BLaER1 treated with 17β-estradiol and CSF1 and Interleukin-3, amounts not matched to agents 10 nM and 100 nM (cell line): ENCODE measurements around the gene VIT.

Source experiments
- H3K27ac ChIP-seq, 11 experiments: shearing (Covaris generic); formaldehyde crosslinking; 2 replicates each; pipeline ENCODE4 v1.8.1; 2022
- H3K27me3 ChIP-seq, 11 experiments: shearing (Covaris generic); formaldehyde crosslinking; 2 replicates each; pipeline ENCODE4 v1.8.1; 2022
- H3K36me3 ChIP-seq, 11 experiments: shearing (Covaris generic); formaldehyde crosslinking; 2 replicates each; pipeline ENCODE4 v1.8.1; 2022
- H3K4me1 ChIP-seq, 10 experiments: shearing (Covaris generic); formaldehyde crosslinking; 2 replicates each; pipeline ENCODE4 v1.8.1; 2022
- H3K4me2 ChIP-seq, 11 experiments: shearing (Covaris generic); formaldehyde crosslinking; 2 replicates each; pipeline ENCODE4 v1.8.1; 2022
- H3K4me3 ChIP-seq, 10 experiments: shearing (Covaris generic); formaldehyde crosslinking; 2 replicates each; pipeline ENCODE4 v1.8.1; 2022
- H3K9ac ChIP-seq, 11 experiments: shearing (Covaris generic); formaldehyde crosslinking; 2 replicates each; pipeline ENCODE4 v1.8.1; 2022
- H3K9me3 ChIP-seq, 11 experiments: shearing (Covaris generic); formaldehyde crosslinking; replicated peaks in 1 of 11; 2 replicates each; pipeline ENCODE4 v1.8.1; 2022
- H4K20me1 ChIP-seq, 11 experiments: shearing (Covaris generic); formaldehyde crosslinking; 2 replicates each; pipeline ENCODE4 v1.8.1; 2022
- Cebpa-rat ChIP-seq, 11 experiments: shearing (Covaris generic); IDR thresholded peaks; 2 replicates each; pipeline ENCODE4 v1.8.1; 2022

Gene VIT

GRCh38 chr2:36834731-36835524 lies 138.4 kb downstream of the VIT start:
- Histone ChIP-seq H3K27me3 (no peaks in the 10 kb centered on the region), H3K4me3 (no peak overlapping the region), H4K20me1 (no peaks in the 10 kb centered on the region), H3K36me3 (no peaks in the 10 kb centered on the region), H3K9ac (no peak overlapping the region), H3K9me3 (peaks cover 0 to 13% (median 0%) of the 10 kb centered on the region in 11 experiments; a peak in 5 of 22 replicates), H3K4me2 (no peak overlapping the region), H3K4me1 (no peaks in the 10 kb centered on the region), H3K27ac (no peak overlapping the region)
- TF ChIP-seq Cebpa-rat (IDR thresholded peaks at IDR 0.05) = no peak

- Histone ChIP-seq H3K4me3 (no peak overlapping the region), H3K27me3 (no peaks in the 10 kb centered on the region), H3K9me3 (0 out of 22 replicates have a peak, but pooled peaks cover 0 to 4% (median 0%) of the 10 kb centered on the region in 11 experiments), H3K4me1 (no peaks in the 10 kb centered on the region), H3K36me3 (peaks cover 0 to 30% (median 12%) of the 10 kb centered on the region in 11 experiments; a peak in 9 of 22 replicates), H3K27ac (no peak overlapping the region), H4K20me1 (no peaks in the 10 kb centered on the region), H3K4me2 (no peak overlapping the region), H3K9ac (no peak overlapping the region)
- no peak for TF ChIP-seq Cebpa-rat (IDR thresholded peaks at IDR 0.05)
These were observed 143.6 kb downstream of the VIT start for GRCh38 chr2:36839976-36840617.

GRCh38 chr2:36843838-36844237 lies 147.3 kb downstream of the VIT start:
- H4K20me1 ChIP-seq = no peaks in the 10 kb centered on the region
- H3K36me3 ChIP-seq = peaks cover 11 to 57% (median 27%) of the 10 kb centered on the region in 11 experiments; a peak in 21 of 22 replicates
- H3K9ac ChIP-seq = no peak overlapping the region
- no peaks in the 10 kb centered on the region for H3K9me3 ChIP-seq
- no peaks in the 10 kb centered on the region for H3K4me1 ChIP-seq
- no peak overlapping the region for H3K27ac ChIP-seq
- no peak overlapping the region for H3K4me3 ChIP-seq
- no peak overlapping the region for H3K4me2 ChIP-seq
- no peaks in the 10 kb centered on the region for H3K27me3 ChIP-seq
- TF ChIP-seq Cebpa-rat (IDR thresholded peaks at IDR 0.05) = no peak

- Histone ChIP-seq H3K4me2 (no peak overlapping the region), H3K27ac (no peak overlapping the region), H3K4me1 (no peaks in the 10 kb centered on the region), H3K9me3 (no peaks in the 10 kb centered on the region), H3K9ac (no peak overlapping the region), H3K27me3 (no peaks in the 10 kb centered on the region), H4K20me1 (no peaks in the 10 kb centered on the region), H3K36me3 (peaks cover 48 to 89% (median 66%) of the 10 kb centered on the region in 11 experiments), H3K4me3 (no peak overlapping the region)
- TF ChIP-seq Cebpa-rat (IDR thresholded peaks at IDR 0.05) = peak in 2 of 11 experiments; percentile 42 to 63; a peak in 3 of 22 replicates
These were observed 152.8 kb downstream of the VIT start for GRCh38 chr2:36849265-36849664.

GRCh38 chr2:36854241-36854640 lies 157.7 kb downstream of the VIT start:
- Histone ChIP-seq H3K27ac (no peak overlapping the region), H3K9me3 (no peaks in the 10 kb centered on the region), H3K9ac (no peak overlapping the region), H3K4me1 (no peaks in the 10 kb centered on the region), H3K36me3 (peaks cover 57 to 100% (median 75%) of the 10 kb centered on the region in 11 experiments), H3K4me2 (no peak overlapping the region), H3K27me3 (no peaks in the 10 kb centered on the region), H4K20me1 (no peaks in the 10 kb centered on the region), H3K4me3 (no peak overlapping the region)
- no peak for TF ChIP-seq Cebpa-rat (IDR thresholded peaks at IDR 0.05)

GRCh38 chr2:36855429-36855828 lies 158.9 kb downstream of the VIT start:
- Histone ChIP-seq H3K4me1 (no peaks in the 10 kb centered on the region), H3K4me2 (no peak overlapping the region), H3K9me3 (no peaks in the 10 kb centered on the region), H3K36me3 (peaks cover 46 to 100% (median 65%) of the 10 kb centered on the region in 11 experiments), H3K4me3 (no peak overlapping the region), H4K20me1 (no peaks in the 10 kb centered on the region), H3K27ac (no peak overlapping the region), H3K9ac (no peak overlapping the region), H3K27me3 (no peaks in the 10 kb centered on the region)
- TF ChIP-seq Cebpa-rat (IDR thresholded peaks at IDR 0.05) = no peak

- no peaks in the 10 kb centered on the region for H4K20me1 ChIP-seq
- H3K36me3 ChIP-seq = peaks cover 40 to 100% (median 56%) of the 10 kb centered on the region in 11 experiments
- H3K9me3 ChIP-seq = peaks cover 0 to 6% (median 0%) of the 10 kb centered on the region in 11 experiments; a peak in 2 of 22 replicates
- TF ChIP-seq Cebpa-rat (IDR thresholded peaks at IDR 0.05) = no peak
- H3K27me3 ChIP-seq = no peaks in the 10 kb centered on the region
- H3K4me3 ChIP-seq = no peak overlapping the region
- no peak overlapping the region for H3K9ac ChIP-seq
- no peak overlapping the region for H3K27ac ChIP-seq
- H3K4me2 ChIP-seq = no peak overlapping the region
- H3K4me1 ChIP-seq = no peaks in the 10 kb centered on the region
These were observed 161.2 kb downstream of the VIT start for GRCh38 chr2:36857713-36858112.

GRCh38 chr2:36858551-36859365 lies 162.3 kb downstream of the VIT start:
- no peak overlapping the region for H3K4me2 ChIP-seq
- no peak overlapping the region for H3K27ac ChIP-seq
- no peaks in the 10 kb centered on the region for H3K27me3 ChIP-seq
- H3K4me1 ChIP-seq = no peaks in the 10 kb centered on the region
- no peak for TF ChIP-seq Cebpa-rat (IDR thresholded peaks at IDR 0.05)
- no peaks in the 10 kb centered on the region for H4K20me1 ChIP-seq
- H3K36me3 ChIP-seq = peaks cover 32 to 100% (median 59%) of the 10 kb centered on the region in 11 experiments
- H3K9ac ChIP-seq = no peak overlapping the region
- no peak overlapping the region for H3K4me3 ChIP-seq
- H3K9me3 ChIP-seq = peaks cover 0 to 6% (median 0%) of the 10 kb centered on the region in 11 experiments; a peak in 3 of 22 replicates

- H4K20me1 ChIP-seq = no peaks in the 10 kb centered on the region
- peaks cover 0 to 6% (median 0%) of the 10 kb centered on the region in 11 experiments; a peak in 4 of 22 replicates for H3K9me3 ChIP-seq
- H3K4me3 ChIP-seq = no peak overlapping the region
- H3K9ac ChIP-seq = no peak overlapping the region
- no peak overlapping the region for H3K27ac ChIP-seq
- H3K36me3 ChIP-seq = peaks cover 39 to 100% (median 62%) of the 10 kb centered on the region in 11 experiments
- no peaks in the 10 kb centered on the region for H3K4me1 ChIP-seq
- H3K27me3 ChIP-seq = no peaks in the 10 kb centered on the region
- no peak overlapping the region for H3K4me2 ChIP-seq
- no peak for TF ChIP-seq Cebpa-rat (IDR thresholded peaks at IDR 0.05)
These were observed 162.9 kb downstream of the VIT start for GRCh38 chr2:36859366-36859792.
